ENCODE data around the gene PPFIA3.

Gene PPFIA3

GRCh38 chr19:49119411-49120324 lies at the start of gene PPFIA3:
Gene PPFIA3, plus strand, starts transcription at chr19:49119544. Its CDS starts 8,330 bp downstream, at chr19:49127874.
- peak; percentile 89 for DNase-seq (ENCODE audit: low read depth, low spot score)

GRCh38 chr19:49070416-49070815 lies 48.9 kb upstream of the PPFIA3 start:
- no peak for DNase-seq (ENCODE audit: low read depth, low spot score)

GRCh38 chr19:49071860-49072547 lies 47.3 kb upstream of the PPFIA3 start:
- peak; percentile 60 for DNase-seq (ENCODE audit: low read depth, low spot score)

GRCh38 chr19:49073514-49074378 lies 45.6 kb upstream of the PPFIA3 start:
- peak; percentile 28 for DNase-seq (ENCODE audit: low read depth, low spot score)

GRCh38 chr19:49074869-49075268 lies 44.5 kb upstream of the PPFIA3 start:
- peak; percentile 82 for DNase-seq (ENCODE audit: low read depth, low spot score)

GRCh38 chr19:49080392-49080791 lies 39.0 kb upstream of the PPFIA3 start:
- no peak for DNase-seq (ENCODE audit: low read depth, low spot score)

- no peak for DNase-seq (ENCODE audit: low read depth, low spot score)
Measured at GRCh38 chr19:49081273-49081672, 38.1 kb upstream of the PPFIA3 start.

- no peak for DNase-seq (ENCODE audit: low read depth, low spot score)
Measured at GRCh38 chr19:49084206-49085019, 34.9 kb upstream of the PPFIA3 start.

- DNase-seq (ENCODE audit: low read depth, low spot score): peak; percentile 100
Measured at GRCh38 chr19:49085020-49085867, 34.1 kb upstream of the PPFIA3 start, which contains the start of gene SNRNP70. Gene SNRNP70, plus strand, starts transcription at chr19:49085451. Its CDS starts 964 bp downstream, at chr19:49086415.

- DNase-seq (ENCODE audit: low read depth, low spot score): no peak
Measured at GRCh38 chr19:49085868-49086232, 33.5 kb upstream of the PPFIA3 start.

- no peak for DNase-seq (ENCODE audit: low read depth, low spot score)
Measured at GRCh38 chr19:49086296-49086695, 33.0 kb upstream of the PPFIA3 start.

GRCh38 chr19:49091391-49092038 lies 27.8 kb upstream of the PPFIA3 start:
- DNase-seq (ENCODE audit: low read depth, low spot score): no peak

- DNase-seq (ENCODE audit: low read depth, low spot score): no peak
Measured at GRCh38 chr19:49092686-49093085, 26.7 kb upstream of the PPFIA3 start.

GRCh38 chr19:49094505-49095482 lies 24.6 kb upstream of the PPFIA3 start:
- DNase-seq (ENCODE audit: low read depth, low spot score): peak; percentile 38

GRCh38 chr19:49097453-49098288 lies 21.7 kb upstream of the PPFIA3 start:
- peak; percentile 87 for DNase-seq (ENCODE audit: low read depth, low spot score)

- DNase-seq (ENCODE audit: low read depth, low spot score): no peak
Measured at GRCh38 chr19:49098795-49099194, 20.5 kb upstream of the PPFIA3 start.

- no peak for DNase-seq (ENCODE audit: low read depth, low spot score)
Measured at GRCh38 chr19:49101160-49101559, 18.2 kb upstream of the PPFIA3 start.
